Activated naive CD4-positive, alpha-beta T cell treated with anti-CD3 and anti-CD28 coated beads, Interleukin-2, amount 50 U/mL, for 24 hours (primary cell): Measurements from ENCODE around the gene RPS21.
A peak's percentile ranks its signal among the peaks of the same experiment; 100 is the strongest.

Source experiments
- H3K27ac Mint-ChIP-seq: one replicate; pipeline ENCODE4 v1.8.0; 2021; ENCODE audit warnings: mild to moderate bottlenecking, mixed read lengths
- H3K27me3 Mint-ChIP-seq: one replicate; pipeline ENCODE4 v1.8.0; 2021; ENCODE audit warnings: mixed read lengths
- H3K36me3 Mint-ChIP-seq: one replicate; pipeline ENCODE4 v1.8.0; 2021; ENCODE audit warnings: mixed read lengths
- H3K4me1 Mint-ChIP-seq: one replicate; pipeline ENCODE4 v1.8.0; 2021; ENCODE audit warnings: mixed read lengths
- H3K4me3 Mint-ChIP-seq: one replicate; pipeline ENCODE4 v1.8.0; 2021; ENCODE audit warnings: mild to moderate bottlenecking, mixed read lengths
- H3K9me3 Mint-ChIP-seq: one replicate; pipeline ENCODE4 v1.8.0; 2021; ENCODE audit warnings: mixed read lengths

Gene RPS21

DNA sequence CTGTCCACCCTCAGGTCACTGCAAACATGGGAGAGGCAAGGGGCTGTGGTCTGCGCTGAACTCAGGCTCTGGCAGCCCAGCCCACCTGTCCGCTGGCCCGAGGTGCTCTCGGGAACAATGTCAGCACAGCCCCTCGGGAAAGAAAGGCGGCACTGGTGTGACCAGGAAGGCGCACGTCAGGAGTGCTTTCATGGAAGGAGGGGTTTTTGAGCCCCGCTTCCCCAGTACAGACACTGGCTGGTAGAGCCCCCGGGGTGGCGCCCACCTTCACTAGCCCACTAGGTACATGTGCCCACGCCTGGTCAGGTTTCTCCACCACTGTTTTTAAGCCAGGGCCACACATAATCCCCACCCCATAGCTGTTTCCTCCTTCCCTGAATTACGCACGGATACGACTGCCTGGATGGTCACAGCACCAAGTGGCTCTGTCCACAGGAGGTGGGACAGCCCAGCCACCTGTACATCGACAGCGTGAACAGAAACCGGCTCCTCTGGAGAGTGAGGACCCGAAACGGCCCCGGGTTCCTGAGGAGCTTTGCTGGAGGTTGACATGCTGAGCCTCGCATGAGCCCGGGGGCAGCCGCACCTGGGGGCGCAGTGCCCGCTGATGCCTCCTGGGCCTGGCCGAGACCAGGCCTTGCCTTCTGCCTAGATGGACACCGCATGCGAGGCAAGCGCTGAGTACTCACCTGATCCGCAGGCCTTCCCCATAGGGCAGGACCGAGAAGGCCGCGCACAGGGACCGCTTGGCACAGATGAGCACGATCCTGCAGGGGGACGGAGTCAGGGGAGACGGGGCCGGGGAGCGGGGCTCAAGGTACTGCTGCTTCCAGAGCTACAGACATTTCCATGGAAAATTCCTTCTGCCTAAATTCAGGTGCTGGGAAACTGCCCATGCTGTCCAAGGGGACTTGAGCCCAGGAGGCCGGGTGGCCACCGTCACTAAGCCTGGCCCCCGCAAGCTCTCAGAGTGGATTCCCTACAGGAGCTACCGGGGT lies 7.6 kb downstream of the RPS21 start:
- Mint-ChIP-seq H3K27me3 (no peaks in the 10 kb centered on the region), H3K9me3 (no peaks in the 10 kb centered on the region), H3K4me3 (no peak overlapping the region), H3K36me3 (peaks cover under 1% of the 10 kb centered on the region), H3K4me1 (peaks cover 5% of the 10 kb centered on the region), H3K27ac (no peak overlapping the region)

- Mint-ChIP-seq H3K27ac (no peak overlapping the region), H3K36me3 (no peaks in the 10 kb centered on the region), H3K4me1 (no peaks in the 10 kb centered on the region), H3K9me3 (no peaks in the 10 kb centered on the region), H3K27me3 (no peaks in the 10 kb centered on the region), H3K4me3 (no peak overlapping the region)
Observed at GRCh38 chr20:62395311-62396242, 8.7 kb downstream of the RPS21 start.

DNA sequence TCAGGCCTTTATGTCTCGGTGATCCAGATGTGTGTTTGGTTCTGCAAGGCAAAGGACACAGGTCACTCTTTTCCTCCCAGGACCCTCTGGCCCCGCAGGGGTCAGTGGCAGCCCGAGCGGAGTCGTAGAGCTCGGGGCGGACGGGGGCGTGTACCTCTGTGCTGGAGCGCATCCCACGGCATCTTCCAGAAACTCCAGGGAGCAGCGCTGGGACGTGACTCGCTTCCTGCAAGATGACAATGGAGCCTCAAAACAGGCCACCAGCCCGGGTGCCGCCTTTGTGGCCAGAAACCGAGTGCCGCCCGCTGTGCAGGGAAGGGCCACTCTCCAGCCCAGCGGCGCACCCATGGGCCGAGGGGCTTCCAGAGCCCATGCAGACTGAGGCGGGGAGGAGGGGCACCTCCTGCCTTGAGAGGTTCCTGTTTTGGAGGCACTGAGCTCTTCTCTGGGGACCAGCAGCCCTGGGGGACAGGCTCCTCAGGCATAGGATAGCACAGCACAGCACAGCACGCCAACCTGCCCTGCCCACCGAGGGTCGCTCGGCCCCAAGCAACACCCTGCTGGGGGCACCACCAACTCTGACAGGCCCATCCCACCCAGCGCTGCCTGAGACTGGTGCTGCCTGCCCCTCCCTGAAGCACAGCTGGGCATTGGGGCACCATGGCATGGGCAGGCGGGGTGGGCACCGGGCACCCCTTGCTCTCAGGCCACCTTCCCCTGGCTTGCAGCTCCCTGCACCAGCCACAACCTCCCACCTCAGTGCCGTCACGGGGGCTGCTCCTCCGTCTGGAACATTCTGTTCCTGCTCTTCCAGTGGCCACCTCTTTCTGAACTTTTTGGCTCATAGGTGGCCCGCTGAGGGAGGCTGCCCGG lies 9.7 kb downstream of the RPS21 start:
- Mint-ChIP-seq H3K36me3 (no peaks in the 10 kb centered on the region), H3K27ac (no peak overlapping the region), H3K27me3 (no peaks in the 10 kb centered on the region), H3K9me3 (no peaks in the 10 kb centered on the region), H3K4me3 (no peak overlapping the region), H3K4me1 (no peaks in the 10 kb centered on the region)

GRCh38 chr20:62398120-62398821 lies 11.4 kb downstream of the RPS21 start:
- no peaks in the 10 kb centered on the region for H3K4me1 Mint-ChIP-seq
- no peak overlapping the region for H3K4me3 Mint-ChIP-seq
- H3K9me3 Mint-ChIP-seq, result no peaks in the 10 kb centered on the region
- H3K27me3 Mint-ChIP-seq, result no peaks in the 10 kb centered on the region
- H3K27ac Mint-ChIP-seq, result no peak overlapping the region
- no peaks in the 10 kb centered on the region for H3K36me3 Mint-ChIP-seq

GRCh38 chr20:62400021-62400420 lies 13.1 kb downstream of the RPS21 start:
- Mint-ChIP-seq H3K27ac (no peak overlapping the region), H3K9me3 (no peaks in the 10 kb centered on the region), H3K4me3 (no peak overlapping the region), H3K27me3 (no peaks in the 10 kb centered on the region), H3K36me3 (no peaks in the 10 kb centered on the region), H3K4me1 (peaks cover 6% of the 10 kb centered on the region)

GRCh38 chr20:62400541-62400940 lies 13.6 kb downstream of the RPS21 start:
- Mint-ChIP-seq H3K4me1 (peaks cover 11% of the 10 kb centered on the region), H3K36me3 (no peaks in the 10 kb centered on the region), H3K27ac (no peak overlapping the region), H3K9me3 (no peaks in the 10 kb centered on the region), H3K4me3 (no peak overlapping the region), H3K27me3 (no peaks in the 10 kb centered on the region)

- Mint-ChIP-seq H3K36me3 (no peaks in the 10 kb centered on the region), H3K27ac (no peak overlapping the region), H3K4me1 (peaks cover 18% of the 10 kb centered on the region), H3K27me3 (no peaks in the 10 kb centered on the region), H3K4me3 (no peak overlapping the region), H3K9me3 (no peaks in the 10 kb centered on the region)
Observed at GRCh38 chr20:62401331-62401779, 14.5 kb downstream of the RPS21 start.

- no peaks in the 10 kb centered on the region for H3K9me3 Mint-ChIP-seq
- no peak overlapping the region for H3K27ac Mint-ChIP-seq
Observed at GRCh38 chr20:62402456-62403150, 15.7 kb downstream of the RPS21 start.

DNA sequence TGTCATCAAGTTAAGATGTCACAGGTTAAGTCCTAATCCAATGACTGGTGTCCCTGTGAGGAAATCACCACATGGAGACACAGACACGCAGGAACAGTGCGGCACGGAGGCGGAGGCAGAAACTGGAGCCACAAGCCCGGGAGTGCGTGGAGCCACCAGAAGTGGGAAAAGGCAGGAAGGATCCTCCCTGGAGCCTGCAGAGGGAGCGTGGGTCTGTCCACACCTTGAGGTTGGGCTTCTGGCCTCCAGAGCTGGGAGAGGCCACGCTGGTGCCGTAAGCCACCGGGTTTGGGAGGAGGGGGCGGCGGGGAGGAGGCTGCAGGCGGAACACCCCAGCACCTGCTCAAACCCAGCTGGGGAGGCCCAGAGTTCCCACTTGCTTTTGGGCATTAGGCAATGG lies 16.4 kb downstream of the RPS21 start:
- no peaks in the 10 kb centered on the region for H3K36me3 Mint-ChIP-seq
- no peaks in the 10 kb centered on the region for H3K27me3 Mint-ChIP-seq
- no peak overlapping the region for H3K4me3 Mint-ChIP-seq
- H3K27ac Mint-ChIP-seq, result no peak overlapping the region
- peaks cover 18% of the 10 kb centered on the region for H3K4me1 Mint-ChIP-seq
- H3K9me3 Mint-ChIP-seq, result no peaks in the 10 kb centered on the region

More at GRCh38 chr20:62402456-62403150, 15.7 kb downstream of the RPS21 start:
- no peaks in the 10 kb centered on the region for H3K27me3 Mint-ChIP-seq
- H3K36me3 Mint-ChIP-seq, result no peaks in the 10 kb centered on the region
- no peak overlapping the region for H3K4me3 Mint-ChIP-seq
- H3K4me1 Mint-ChIP-seq, result peaks cover 18% of the 10 kb centered on the region

DNA sequence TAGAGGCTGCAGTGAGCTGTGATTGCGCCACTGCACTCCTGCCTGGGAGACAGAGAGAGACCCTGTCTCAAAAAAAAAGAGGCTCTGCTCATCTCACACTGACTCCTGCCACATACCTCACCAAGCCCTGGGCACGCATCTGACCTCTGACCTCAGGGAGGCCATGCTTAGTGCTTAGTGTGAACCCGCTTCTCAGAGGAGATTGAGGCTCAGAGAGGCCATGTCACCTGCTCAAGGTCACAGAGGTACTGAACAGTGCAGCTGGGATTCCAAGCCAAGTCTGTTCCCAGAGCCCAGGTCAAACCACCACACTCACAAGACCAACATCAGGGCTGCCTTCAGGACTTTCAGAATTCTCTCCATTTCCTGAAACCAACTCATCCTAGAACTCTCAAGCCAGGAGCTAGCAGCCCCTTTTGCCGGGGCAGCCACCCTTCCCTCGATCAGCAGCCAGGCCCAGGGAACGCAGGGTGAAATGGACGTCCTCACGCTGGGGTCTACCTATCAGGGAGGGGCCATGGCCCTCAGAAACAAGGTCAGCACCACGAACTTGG lies 17.3 kb downstream of the RPS21 start:
- Mint-ChIP-seq H3K27ac (no peak overlapping the region), H3K27me3 (no peaks in the 10 kb centered on the region), H3K4me1 (peaks cover 19% of the 10 kb centered on the region), H3K9me3 (no peaks in the 10 kb centered on the region), H3K4me3 (no peak overlapping the region), H3K36me3 (no peaks in the 10 kb centered on the region)

GRCh38 chr20:62404761-62405107 lies 17.8 kb downstream of the RPS21 start:
- no peak overlapping the region for H3K27ac Mint-ChIP-seq
- H3K27me3 Mint-ChIP-seq, result no peaks in the 10 kb centered on the region
- H3K36me3 Mint-ChIP-seq, result no peaks in the 10 kb centered on the region
- no peak overlapping the region for H3K4me3 Mint-ChIP-seq
- H3K4me1 Mint-ChIP-seq, result peaks cover 24% of the 10 kb centered on the region
- no peaks in the 10 kb centered on the region for H3K9me3 Mint-ChIP-seq

DNA sequence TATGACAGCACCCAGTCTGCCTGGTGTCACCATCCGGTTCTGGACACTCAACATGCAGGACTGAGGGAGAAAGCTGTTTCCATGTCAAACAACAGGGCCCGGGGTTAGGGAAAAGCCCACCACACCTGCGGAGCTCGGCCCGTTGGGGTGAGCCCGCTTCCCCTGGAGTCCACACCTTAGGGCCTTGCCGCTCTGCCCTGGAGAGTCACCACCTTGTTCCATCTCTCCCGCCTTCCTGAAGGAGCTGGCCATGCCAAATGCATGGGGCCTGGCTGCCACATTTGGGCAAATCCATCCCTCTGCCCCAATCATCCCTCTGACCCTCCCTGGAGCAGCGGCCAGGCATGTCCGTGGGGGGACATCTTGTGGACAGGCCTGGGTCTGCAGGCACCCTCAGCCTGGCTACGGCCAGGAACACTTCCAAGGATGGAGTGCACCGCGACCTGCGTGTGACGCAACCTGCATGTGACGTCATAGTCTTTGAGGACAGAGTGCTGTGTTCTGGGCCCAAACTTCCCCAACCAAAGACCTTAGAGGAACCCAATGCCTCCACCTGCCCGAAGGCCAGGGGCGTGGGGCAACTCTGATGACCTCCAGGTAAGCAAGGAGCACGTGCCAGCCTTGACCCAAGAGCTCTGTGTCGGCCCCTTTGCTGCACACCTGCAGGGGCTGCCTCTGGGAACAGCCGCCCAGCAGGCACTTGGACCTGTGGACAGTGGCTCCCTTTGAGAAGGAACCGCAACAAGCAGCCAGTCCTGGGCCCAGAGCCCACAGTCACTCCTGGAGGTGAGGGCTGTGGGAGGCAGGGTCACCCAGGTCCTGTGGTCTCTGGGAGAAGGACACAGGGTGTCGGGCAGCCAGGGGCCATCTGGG lies 18.4 kb downstream of the RPS21 start:
- peaks cover 25% of the 10 kb centered on the region for H3K4me1 Mint-ChIP-seq
- peak overlapping the region; percentile 72 for H3K4me3 Mint-ChIP-seq
- no peaks in the 10 kb centered on the region for H3K36me3 Mint-ChIP-seq
- H3K9me3 Mint-ChIP-seq, result no peaks in the 10 kb centered on the region
- peak overlapping the region; percentile 1 for H3K27ac Mint-ChIP-seq
- no peaks in the 10 kb centered on the region for H3K27me3 Mint-ChIP-seq

- no peaks in the 10 kb centered on the region for H3K9me3 Mint-ChIP-seq
- H3K27ac Mint-ChIP-seq, result peak overlapping the region; percentile 1
- peaks cover 25% of the 10 kb centered on the region for H3K4me1 Mint-ChIP-seq
- no peaks in the 10 kb centered on the region for H3K27me3 Mint-ChIP-seq
- no peaks in the 10 kb centered on the region for H3K36me3 Mint-ChIP-seq
- H3K4me3 Mint-ChIP-seq, result peak overlapping the region; percentile 72
Observed at GRCh38 chr20:62405981-62406513, 19.1 kb downstream of the RPS21 start.
